Body of pancreas (tissue), 4 donors: ENCODE data around the gene ACTL10.
"Not testable (repeated sequence)": the region's sequence is repeated elsewhere in the genome, so short reads cannot be mapped to it uniquely, and the experiment has no call there.

ENCODE experiments used
- POLR2A ChIP-seq, 3 donors: fragments of 450-650 bp; IDR thresholded peaks; one replicate each; pipeline ENCODE4 v1.6.1; 2016; ENCODE audit warnings: antibody characterized with exemption in 3 of 3, mild to moderate bottlenecking in 2 of 3
- TF ChIP-seq, protein P1 (sequence below), 7 experiments: fragments of 450-650 bp in 4 of 7; fragments of 200-600 bp in 3 of 7; sonication (generic) in 3 of 7; IDR thresholded peaks; one replicate each; pipeline ENCODE4 v1.5.1; 2016 to 2019; ENCODE audit warnings: antibody characterized with exemption in 7 of 7

DNA sequence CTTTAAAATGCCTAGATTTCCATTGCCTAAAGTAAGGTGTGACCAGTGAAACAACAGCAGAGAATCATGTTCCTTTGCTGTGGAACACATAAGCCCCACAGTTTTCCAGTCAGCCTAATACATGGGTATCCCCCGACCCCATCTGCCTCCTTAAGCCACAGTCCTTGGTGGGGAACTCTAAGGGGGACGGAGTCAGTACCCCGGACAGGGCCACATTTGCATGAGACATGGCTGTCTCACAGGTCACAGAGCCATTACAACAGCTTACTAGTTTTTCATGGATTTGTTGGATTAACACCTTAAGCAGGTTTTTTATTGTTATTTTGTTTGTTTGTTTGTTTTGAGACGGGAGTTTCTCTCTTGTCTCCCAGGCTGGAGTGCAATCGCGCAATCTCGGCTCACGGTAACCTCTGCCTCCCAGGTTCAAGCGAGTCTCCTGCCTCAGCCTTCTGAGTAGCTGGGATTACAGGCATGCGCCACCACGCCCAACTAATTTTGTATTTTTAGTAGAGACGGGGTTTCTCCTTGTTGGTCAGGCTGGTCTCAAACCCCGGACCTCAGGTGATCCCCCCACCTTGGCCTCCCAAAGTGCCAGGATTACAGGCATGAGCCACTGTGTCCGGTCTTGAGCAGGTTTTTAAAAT, 19.7 kb upstream of the ACTL10 start:
- TF ChIP-seq, protein P1, sequence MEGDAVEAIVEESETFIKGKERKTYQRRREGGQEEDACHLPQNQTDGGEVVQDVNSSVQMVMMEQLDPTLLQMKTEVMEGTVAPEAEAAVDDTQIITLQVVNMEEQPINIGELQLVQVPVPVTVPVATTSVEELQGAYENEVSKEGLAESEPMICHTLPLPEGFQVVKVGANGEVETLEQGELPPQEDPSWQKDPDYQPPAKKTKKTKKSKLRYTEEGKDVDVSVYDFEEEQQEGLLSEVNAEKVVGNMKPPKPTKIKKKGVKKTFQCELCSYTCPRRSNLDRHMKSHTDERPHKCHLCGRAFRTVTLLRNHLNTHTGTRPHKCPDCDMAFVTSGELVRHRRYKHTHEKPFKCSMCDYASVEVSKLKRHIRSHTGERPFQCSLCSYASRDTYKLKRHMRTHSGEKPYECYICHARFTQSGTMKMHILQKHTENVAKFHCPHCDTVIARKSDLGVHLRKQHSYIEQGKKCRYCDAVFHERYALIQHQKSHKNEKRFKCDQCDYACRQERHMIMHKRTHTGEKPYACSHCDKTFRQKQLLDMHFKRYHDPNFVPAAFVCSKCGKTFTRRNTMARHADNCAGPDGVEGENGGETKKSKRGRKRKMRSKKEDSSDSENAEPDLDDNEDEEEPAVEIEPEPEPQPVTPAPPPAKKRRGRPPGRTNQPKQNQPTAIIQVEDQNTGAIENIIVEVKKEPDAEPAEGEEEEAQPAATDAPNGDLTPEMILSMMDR (IDR thresholded peaks at IDR 0.05): peak in 1 of 7 experiments; percentile 7
- TF ChIP-seq POLR2A (IDR thresholded peaks at IDR 0.05): not testable (repeated sequence)
